ENCODE data around the gene SCYL3.
"Not testable (repeated sequence)": the region's sequence is repeated elsewhere in the genome, so short reads cannot be mapped to it uniquely, and the experiment has no call there.

The SCYL3 gene

DNA sequence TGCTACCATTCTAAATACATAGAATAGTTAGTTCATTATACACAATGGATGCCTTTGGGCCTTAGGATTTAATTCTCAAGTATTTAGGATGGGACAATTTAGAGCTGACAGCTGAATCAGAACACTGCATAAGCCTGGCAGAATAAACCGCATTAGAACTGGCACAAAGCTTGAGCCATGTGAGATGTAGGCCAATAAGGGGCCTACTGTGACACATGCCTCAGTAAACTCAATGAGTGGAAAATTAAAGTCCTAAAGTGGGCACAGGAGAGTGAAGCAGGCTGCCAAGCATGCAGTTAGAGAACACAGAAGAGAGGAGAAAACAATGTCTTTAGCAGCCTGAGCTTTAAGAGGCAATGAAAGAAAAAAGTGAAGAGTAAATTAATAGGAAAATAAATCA lies 24.3 kb downstream of the SCYL3 start:
- no peak for DNase-seq

DNA sequence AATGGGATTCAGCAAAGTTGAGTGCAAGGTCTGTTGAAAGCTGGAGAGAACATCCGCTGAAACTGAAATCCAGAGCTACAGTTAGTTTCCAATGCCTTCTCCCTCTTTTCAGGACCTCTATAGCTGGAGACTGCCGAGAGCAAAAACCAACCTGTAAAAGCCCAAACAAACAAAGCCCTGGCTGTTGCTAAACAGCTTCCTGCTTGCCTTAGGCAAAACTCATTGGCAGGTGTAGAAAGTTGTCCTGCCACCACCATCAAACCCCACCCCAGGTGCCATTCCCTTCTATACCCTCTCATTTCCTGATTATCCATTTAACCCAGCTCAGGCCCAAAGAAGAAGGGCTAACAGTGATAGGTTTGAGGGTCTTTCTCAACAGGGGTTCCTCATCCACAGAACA lies 24.7 kb downstream of the SCYL3 start:
- DNase-seq, result no peak

DNA sequence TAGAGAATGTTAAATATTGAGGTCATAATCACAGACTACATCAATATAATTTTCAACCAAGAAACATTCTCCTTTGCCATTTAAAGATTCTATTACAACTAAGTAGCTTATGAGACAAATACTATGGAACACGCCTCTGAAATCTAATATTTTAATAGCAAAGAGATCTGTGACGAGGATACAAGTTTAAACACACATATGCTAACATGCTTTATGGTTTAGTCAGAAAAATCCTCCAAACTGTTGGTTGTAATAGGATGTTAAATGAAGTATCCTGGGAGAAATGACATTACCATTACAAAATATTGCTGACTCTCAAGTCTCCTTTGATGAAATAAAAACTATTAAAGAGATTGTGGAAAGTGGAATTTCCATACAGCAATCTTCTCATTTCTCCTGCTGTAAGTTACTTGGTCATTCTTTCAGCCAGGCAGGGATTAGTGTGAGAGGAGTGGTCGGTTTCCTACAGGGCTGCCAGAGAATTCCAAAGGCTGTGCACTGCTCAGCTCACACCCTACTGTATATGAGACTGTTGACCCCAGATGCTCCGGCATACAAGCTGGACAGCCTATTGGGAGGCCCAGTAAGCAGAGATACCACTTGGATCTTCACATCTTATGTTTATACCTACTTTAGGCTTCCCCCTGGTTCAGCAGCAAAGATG lies 26.6 kb downstream of the SCYL3 start:
- no peak for DNase-seq

DNA sequence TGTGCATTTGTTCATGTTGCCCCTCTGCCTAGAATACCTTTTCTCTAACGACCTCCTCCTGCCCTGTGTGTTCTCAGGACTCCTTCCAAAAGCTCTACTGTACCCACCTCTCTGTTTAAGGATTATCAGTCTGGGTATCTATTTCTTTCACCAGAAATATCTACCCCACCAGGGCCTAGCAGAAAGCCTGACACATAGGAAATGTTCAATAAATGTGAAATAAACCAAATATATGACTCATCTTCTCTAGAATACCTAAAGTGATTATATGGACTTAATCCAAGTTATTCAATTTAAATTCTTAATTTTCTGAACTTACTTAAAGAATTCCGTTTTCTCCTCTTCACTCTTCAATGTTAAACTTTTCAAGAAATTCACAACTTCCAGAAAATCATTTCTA lies 27.1 kb downstream of the SCYL3 start:
- DNase-seq, result no peak

DNA sequence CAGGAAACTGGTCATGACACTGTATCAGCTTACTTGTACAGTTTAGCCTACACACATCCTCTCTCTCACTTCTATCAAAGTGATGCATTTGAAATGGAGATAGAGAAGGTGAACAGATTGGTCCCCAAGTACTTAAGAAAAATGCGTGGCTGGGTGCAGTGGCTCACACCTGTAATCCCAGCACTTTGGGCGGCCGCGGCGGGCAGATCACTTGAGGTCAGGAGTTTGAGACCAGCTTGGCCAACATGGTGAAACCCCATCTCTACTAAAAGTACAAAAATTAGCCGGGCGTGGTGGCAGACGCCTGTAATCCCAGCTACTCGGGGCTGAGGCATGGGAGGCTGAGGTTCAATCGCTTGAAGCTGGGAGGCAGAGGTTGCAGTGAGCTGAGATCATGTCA lies 29.2 kb downstream of the SCYL3 start:
- DNase-seq, result not testable (repeated sequence)

DNA sequence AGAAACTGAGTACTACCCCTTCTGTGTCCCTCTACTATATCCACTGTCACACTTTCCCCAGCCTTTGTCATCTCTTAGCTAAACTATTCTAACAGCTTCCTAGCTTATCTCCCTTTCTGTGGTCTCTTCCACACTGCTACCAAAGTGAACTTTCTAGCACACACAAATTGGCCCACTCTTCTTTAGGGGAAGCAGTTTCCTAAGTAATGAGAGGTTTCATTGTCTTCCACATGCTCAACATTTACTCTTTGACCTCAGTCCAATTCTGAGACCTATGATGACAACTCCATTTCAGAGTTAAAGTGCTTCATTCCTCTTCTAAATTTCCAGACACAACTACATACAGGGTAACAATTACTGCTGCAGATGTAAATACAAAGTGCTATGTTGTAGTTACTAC lies 32.9 kb downstream of the SCYL3 start:
- no peak for DNase-seq

DNA sequence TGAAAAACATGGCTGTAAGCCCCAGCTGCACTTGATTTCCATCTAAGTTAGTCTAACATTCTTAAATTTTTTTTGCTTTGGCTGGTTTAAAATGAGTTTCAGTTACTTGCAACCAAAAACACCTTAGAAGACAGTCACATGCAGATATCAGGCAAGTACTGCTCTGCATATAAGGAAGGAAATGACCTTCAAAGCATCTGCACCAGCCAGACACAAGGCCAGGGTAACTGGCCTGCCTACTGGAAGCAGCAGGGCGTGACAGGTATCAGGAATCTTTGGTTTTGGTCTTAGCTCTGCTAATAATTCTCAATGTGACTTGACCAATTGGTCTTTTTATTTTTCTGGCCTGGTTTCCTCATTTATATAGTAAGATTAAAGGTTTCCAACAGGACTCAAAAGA lies 33.5 kb downstream of the SCYL3 start:
- DNase-seq, result no peak

DNA sequence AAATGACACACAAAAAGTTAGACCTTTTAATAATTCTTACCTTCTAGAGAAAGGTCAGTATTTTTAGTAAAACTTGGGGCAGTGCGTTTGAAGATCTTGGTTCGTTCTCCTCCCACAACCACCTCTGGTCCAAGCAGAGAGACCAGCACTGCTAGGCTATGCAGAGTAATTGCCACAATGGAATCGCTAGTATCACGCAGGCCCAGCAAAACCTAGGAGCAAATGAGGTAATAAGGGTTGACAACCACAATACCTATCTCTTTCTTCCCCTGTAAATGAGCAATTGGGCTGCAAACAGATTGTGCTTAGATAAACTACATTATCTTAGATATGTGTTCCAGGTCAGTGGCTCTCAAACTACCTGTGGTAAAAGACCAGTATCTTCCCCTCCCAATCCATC lies 34.7 kb downstream of the SCYL3 start:
- DNase-seq, result no peak

DNA sequence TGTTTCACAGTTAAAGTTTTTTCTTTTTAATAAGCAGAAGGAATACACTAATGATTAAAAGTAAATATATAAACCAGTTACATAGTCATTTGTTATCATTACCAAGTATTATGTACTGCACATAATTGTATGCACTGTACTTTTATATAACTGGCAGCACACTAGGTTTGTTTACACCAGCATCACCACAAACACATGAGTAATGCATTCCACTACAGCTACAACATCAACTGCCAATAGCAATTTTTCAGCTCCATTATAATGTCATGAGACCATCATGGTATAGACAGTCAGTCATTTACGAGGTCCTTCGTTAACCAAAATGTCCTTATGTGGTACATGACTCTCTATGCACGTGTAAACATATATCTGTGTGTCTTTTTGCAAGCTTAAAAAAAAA lies 35.2 kb downstream of the SCYL3 start:
- no peak for DNase-seq

DNA sequence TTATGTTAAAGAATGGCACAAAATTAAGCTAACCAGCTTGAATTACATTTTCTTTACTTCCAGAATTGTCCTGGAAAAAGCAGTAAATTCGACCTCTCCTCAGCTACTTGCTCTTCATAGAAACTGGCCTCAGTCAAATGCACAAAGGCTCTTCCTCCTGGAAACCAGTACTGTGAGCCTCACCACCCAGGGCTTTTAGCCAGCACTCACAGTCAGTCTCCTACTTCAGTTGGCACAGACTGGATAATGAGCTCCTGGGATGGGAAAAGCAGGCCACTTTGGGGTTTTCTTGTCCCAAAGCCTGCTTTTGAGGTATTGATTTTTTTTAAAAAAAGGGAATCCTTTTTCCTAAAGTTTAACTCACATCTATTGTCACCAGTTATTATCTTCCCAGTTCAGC lies 40.4 kb downstream of the SCYL3 start:
- no peak for DNase-seq

DNA sequence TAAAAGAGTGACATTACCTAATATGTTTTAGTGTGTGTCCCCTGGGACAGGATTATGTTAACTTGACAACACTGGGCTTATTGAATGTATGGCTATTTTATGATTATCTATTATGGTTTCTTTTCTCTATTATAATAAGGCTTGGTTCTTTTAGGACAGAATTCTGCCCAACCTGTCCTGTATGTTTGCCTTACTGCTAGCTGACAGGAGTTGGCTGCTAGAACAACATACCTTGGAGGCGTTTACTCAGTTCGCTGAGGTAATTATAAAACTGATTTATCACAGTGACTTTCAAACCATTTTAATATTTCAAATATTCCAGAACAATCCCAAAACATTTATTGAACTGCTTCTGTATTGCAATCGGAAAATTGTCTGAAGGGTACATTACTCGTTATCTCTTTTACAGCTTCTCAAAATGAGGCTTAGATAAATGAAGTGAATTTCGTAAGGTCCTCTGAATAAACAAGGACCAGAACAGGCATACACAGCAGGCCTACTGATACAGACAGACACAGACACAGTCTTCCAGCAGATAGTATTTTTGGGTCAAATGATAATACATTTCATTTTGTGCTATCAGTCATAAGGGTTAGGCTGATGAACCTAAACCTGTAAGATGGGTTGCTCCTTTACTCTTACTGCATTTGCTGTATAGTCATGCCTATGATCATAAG lies 44.2 kb downstream of the SCYL3 start:
- no peak for DNase-seq

DNA sequence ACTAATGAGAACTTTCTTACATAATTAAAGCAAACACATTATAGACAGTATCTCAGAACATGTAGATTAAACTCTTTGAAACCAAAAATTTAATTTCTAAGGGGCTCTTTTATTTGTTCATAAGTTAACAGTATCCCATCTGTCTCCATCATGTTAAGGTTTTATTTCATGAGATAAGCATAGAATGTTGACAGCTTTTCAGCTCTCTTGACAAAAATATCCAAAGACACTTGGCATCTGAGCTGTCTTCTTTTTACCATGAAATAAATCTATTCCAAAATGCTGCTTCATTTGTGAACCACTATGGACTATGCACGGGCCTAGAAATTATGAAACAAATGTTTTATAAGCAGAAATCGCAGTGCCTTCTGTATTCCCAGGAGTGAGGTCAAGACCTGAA lies 45.2 kb downstream of the SCYL3 start:
- no peak for DNase-seq

DNA sequence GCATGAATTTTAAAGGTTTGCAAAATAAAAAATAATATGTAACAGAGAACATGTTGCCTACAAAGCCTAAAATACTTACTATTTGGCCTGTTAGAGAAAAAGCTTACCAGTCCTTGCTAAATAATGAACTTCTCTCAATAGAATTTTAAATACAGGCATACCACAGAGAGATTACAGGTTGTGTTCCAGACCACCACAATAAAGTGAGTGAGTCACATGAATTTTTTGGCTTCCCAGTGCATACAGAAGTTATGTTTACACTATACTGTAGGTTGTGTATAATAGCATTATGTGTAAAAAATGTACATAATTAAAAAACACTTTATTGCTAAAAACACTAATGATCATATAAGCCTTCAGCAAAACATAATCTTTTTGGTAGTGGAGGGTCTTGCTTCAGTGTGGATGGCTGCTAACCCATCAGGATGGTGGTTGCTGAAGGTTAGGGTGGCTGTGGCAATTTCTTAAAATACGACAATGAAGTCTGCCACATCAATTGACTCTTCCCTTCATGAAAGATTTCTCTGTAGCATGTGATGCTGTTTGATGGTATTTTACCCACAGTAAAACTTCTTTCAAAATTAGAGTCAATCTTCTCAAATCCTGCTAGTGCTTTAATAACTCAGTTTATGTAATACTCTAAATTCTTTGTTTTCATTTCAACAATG lies 48.6 kb downstream of the SCYL3 start:
- DNase-seq, result no peak

DNA sequence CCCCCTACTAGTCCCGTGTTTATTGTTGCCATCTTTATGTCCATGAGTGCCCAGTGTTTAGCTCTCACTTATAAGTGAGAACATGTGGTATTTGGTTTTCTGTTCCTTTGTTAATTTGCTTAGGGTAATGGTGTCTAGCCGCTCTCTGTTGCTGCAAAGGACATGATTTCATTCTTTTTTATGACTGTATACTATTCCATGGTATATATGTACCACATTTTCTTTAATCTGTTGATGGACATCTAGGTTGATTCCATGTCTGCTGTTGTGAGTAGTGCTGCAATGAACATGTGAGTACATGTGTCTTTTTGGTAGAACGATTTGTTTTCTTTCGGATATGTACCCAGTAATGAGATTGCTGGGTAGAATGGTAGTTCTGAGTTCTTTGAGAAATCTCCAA lies 54.8 kb downstream of the SCYL3 start:
- DNase-seq, result no peak

DNA sequence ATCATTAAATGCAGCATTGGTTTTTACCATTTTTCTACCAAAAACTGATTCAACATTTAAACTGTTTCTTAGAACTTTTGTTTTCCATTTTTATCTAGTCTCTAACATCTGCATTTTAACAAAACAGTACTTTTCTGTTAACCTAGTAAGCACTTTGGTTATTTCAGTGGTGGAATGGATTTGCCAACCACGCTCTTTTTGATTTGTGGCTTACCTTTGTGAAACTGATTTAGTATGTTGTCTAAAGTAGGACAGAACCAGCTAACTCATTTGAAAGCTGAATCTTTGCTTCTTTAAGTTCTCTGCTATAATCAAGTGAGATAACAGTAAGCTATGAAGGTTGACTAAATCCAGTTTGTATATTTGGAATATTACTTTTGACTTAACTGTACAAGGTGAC lies 57.5 kb downstream of the SCYL3 start:
- no peak for DNase-seq

DNA sequence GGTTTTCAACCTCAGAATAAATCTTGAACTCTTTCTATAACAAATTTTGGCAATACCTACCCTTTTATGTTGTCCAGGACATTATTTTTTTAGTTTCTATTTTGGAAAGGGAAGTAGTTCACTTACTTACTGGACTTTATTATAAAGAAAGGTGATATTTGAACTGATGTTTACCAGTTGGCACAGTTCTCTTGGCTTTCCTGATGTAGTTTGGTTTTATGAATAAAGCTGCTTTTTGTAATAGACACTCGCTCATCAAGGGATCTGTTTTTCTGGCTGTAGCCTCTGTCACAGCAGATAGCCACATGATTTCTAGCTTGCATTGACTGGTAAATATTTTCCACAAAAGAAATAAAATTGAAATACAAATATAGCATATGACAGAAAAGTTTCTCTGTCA lies 58.0 kb downstream of the SCYL3 start:
- DNase-seq, result no peak

DNA sequence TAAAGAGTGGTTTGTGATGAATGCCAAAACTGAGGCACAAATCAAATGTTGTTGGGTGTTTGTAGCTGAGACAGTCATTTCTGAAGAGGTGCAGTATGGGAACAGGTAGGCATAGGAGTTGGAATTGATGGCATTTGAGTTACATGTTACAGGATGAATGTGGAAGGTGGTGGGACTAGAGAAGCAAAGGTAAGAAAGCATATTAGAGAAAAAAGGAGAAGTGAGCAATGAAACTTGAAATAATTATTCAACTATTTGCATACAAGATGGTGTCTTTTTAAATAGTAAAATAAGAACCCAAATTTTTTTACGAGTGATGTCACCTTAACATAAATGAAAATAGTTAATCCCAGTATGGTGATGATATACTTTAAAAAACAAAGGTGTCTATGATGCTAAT lies 58.8 kb downstream of the SCYL3 start:
- no peak for DNase-seq

DNA sequence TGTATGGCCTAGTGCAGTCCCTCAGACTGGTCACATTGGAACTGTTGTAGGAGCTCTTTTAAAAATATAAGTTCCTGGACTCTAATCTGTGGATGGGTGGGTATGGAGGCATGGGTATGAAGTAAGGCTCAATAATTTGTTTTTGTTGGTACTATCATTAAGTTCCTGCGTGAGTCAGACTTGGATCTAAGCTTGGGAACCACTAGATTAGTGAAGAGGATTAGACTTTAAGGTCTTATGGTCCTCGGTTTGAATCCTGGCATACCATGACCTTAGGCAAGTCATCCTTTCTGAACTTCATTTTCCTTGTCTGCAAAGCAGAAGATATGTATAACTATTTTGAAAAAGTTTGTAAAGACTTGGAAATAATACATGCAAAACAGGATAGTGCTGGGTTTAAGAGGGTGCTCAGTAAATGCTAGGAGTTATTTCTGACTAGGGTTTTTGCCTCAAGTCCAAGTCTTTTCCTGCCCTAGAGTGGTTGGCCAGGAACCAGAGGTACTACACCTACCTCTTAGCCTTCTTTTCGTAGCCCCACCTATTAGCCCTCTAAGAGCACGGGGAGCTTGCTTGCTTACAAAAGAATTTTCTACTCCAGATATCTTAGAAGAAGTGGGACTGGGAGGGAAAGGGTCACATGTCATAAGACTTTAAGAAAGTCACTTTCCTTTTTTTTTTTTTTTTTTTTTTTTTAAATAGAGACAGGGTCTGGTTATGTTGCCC lies 60.4 kb downstream of the SCYL3 start:
- DNase-seq, result no peak

DNA sequence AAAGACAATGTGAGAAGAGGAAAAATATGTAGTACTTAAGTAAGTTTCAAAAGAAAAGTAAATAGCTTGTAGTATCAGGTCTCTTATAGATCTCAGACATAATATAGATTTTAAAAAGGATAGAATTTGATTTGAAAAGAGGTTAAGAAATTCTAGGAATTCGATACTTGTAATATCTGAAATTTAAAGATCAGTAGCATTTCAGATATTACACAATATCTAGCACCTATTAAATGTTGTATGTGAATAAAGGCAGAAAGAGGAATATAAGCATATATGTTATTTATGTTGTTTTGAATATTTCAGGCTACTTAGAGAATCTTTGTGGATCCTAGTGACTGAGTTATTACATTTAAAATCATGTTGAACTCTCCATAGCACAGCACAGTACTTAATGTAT lies 64.0 kb downstream of the SCYL3 start:
- no peak for DNase-seq

DNA sequence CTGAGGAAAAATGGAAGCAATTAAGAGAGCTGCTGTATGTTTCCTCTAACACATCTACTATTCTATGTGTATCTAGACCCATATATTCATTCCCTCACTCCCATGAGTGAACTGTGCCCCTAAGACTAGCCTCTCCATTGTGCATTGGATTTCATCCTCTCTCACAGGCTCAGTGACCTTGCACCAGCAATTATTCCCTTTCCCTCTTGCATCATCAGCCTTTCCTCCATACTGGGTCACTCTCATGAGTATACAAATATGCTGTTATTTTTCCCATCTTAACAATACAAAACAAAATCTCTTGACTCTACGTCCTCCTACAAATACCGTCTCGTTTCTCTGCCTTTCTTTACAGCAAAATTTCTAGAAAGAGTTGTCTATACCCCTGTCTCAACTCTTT lies 69.5 kb downstream of the SCYL3 start:
- no peak for DNase-seq

DNA sequence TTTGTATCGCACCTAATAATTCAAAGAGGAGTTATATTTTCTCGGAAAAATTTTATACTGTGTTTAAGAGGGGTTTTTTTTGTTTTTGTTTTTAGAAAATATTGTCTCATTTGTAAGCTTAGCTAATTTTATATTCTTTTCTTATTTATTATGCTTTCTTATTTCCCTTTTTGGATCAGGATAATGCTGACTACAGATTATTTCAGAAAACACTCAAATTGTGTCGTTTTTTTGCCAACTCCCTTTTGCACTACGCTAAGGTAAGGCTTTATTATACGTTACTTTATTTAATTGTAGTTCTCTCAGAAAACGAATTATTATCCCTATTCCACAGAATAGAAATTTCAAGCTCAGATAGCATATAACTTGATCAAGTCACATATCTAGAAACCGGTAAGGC lies 72.2 kb downstream of the SCYL3 start:
- no peak for DNase-seq

DNA sequence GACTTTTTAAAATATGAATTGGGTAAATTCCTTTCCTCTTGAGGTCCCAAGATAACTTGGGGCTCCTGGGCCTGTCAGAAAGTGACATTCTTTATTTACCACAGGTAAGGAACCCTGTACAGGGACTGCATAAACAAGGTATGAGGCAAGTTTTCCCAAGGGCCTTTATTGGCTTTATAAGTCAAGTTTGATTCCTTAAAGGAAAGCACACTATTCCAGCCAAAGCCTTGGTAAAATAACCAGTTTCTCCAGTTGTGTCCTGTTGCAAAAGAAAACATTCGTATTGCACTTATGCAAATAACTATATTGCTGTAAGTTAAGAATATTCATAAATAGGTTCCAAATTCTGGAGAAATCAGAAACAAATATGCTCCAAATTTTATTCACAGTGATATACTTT lies 77.1 kb downstream of the SCYL3 start:
- no peak for DNase-seq

DNA sequence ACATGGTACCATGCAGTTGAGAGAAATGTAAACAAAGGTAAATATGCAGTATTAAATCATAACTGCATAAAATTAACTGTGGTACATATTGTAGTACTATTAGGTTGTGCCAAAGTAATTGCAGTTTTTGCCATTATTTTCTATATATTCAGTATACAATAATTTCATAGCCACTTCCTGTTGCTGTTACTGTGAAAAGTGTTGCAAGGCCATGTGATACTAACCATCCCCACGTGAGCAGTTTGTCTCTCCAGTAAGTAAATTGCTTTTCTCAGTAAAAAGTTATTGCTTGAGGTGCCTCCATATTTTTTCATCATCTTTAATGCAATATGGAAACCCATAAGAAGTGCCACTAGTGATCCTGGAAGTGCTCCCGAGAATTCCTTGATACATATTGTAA lies 79.4 kb downstream of the SCYL3 start:
- no peak for DNase-seq

DNA sequence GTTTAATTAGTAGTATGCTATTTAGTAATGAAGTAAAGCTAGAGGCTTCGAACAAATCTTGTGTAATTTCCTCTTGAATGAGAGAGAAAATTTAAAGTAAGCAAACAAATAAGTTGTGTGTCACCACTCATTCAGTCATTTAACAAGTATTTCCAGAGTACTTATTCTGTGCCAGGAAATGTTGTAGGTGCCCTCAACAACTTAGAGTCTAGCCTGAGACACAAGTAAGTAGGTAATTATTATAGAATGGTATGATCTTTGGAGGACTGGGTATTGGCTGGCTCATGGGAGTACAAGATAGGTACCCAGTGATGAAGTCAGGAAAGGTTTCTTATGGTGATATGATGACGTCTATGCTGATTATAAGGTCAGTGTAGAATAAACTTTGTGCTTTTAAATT lies 81.6 kb downstream of the SCYL3 start:
- DNase-seq, result no peak

Measured in T-helper 1 cell (primary cell).